ENCODE measurements around the gene TSHZ2.
A peak's percentile ranks its signal among the peaks of the same experiment; 100 is the strongest.

Gene TSHZ2

GRCh38 chr20:53040693-53041589 lies 68.8 kb downstream of the TSHZ2 start:
- Mint-ChIP-seq H3K27me3 (no peaks in the 10 kb centered on the region), H3K36me3 (ENCODE audit: low read depth) (no peaks in the 10 kb centered on the region), H3K4me1 (peaks cover 2% of the 10 kb centered on the region), H3K9me3 (no peaks in the 10 kb centered on the region), H3K27ac (no peak overlapping the region), H3K4me3 (no peak overlapping the region)
- ATAC-seq (no peak), DNase-seq (no peak)

GRCh38 chr20:53042521-53042920 lies 70.4 kb downstream of the TSHZ2 start:
- Mint-ChIP-seq H3K9me3 (peaks cover 2% of the 10 kb centered on the region), H3K4me1 (no peaks in the 10 kb centered on the region), H3K36me3 (ENCODE audit: low read depth) (no peaks in the 10 kb centered on the region), H3K27ac (no peak overlapping the region), H3K27me3 (peaks cover 1% of the 10 kb centered on the region), H3K4me3 (no peak overlapping the region)
- no peak for DNase-seq
- ATAC-seq: no peak

- Mint-ChIP-seq H3K27me3 (peaks cover 3% of the 10 kb centered on the region), H3K36me3 (ENCODE audit: low read depth) (no peaks in the 10 kb centered on the region), H3K27ac (no peak overlapping the region), H3K9me3 (peaks cover 8% of the 10 kb centered on the region), H3K4me3 (no peak overlapping the region), H3K4me1 (no peaks in the 10 kb centered on the region)
- DNase-seq: no peak
- ATAC-seq: no peak
Observed at GRCh38 chr20:53044296-53044695, 72.1 kb downstream of the TSHZ2 start.

GRCh38 chr20:53045941-53046340 lies 73.8 kb downstream of the TSHZ2 start:
- Mint-ChIP-seq H3K4me1 (peaks cover 5% of the 10 kb centered on the region), H3K27ac (no peak overlapping the region), H3K4me3 (no peak overlapping the region), H3K9me3 (peaks cover 8% of the 10 kb centered on the region), H3K27me3 (peaks cover 3% of the 10 kb centered on the region), H3K36me3 (ENCODE audit: low read depth) (no peaks in the 10 kb centered on the region)
- no peak for DNase-seq
- ATAC-seq: no peak

- Mint-ChIP-seq H3K9me3 (peaks cover 8% of the 10 kb centered on the region), H3K27ac (no peak overlapping the region), H3K27me3 (peaks cover 3% of the 10 kb centered on the region)
Observed at GRCh38 chr20:53047203-53047602, 75.0 kb downstream of the TSHZ2 start.

GRCh38 chr20:53048387-53048786 lies 76.2 kb downstream of the TSHZ2 start:
- no peak for DNase-seq
- no peak overlapping the region for H3K4me3 Mint-ChIP-seq
- H3K27ac Mint-ChIP-seq: no peak overlapping the region
- ATAC-seq: no peak
- H3K27me3 Mint-ChIP-seq: peaks cover 3% of the 10 kb centered on the region
- no peaks in the 10 kb centered on the region for H3K36me3 Mint-ChIP-seq (ENCODE audit: low read depth)
- H3K4me1 Mint-ChIP-seq: peaks cover 5% of the 10 kb centered on the region
- peaks cover 8% of the 10 kb centered on the region for H3K9me3 Mint-ChIP-seq

More at GRCh38 chr20:53047203-53047602, 75.0 kb downstream of the TSHZ2 start:
- Mint-ChIP-seq H3K4me1 (peaks cover 5% of the 10 kb centered on the region), H3K4me3 (no peak overlapping the region), H3K36me3 (ENCODE audit: low read depth) (no peaks in the 10 kb centered on the region)
- ATAC-seq (no peak), DNase-seq (no peak)

- Mint-ChIP-seq H3K4me3 (no peak overlapping the region), H3K4me1 (peaks cover 5% of the 10 kb centered on the region), H3K9me3 (peaks cover 8% of the 10 kb centered on the region), H3K36me3 (ENCODE audit: low read depth) (no peaks in the 10 kb centered on the region), H3K27ac (no peak overlapping the region), H3K27me3 (peaks cover 3% of the 10 kb centered on the region)
- peak; percentile 65 for ATAC-seq
- DNase-seq: no peak
Observed at GRCh38 chr20:53050338-53050737, 78.2 kb downstream of the TSHZ2 start.

GRCh38 chr20:53052380-53052779 lies 80.2 kb downstream of the TSHZ2 start:
- peaks cover 7% of the 10 kb centered on the region for H3K9me3 Mint-ChIP-seq
- DNase-seq: no peak
- H3K27ac Mint-ChIP-seq: no peak overlapping the region
- peaks cover 5% of the 10 kb centered on the region for H3K4me1 Mint-ChIP-seq
- no peak for ATAC-seq
- H3K27me3 Mint-ChIP-seq: peaks cover 5% of the 10 kb centered on the region
- H3K4me3 Mint-ChIP-seq: no peak overlapping the region
- peaks cover 2% of the 10 kb centered on the region for H3K36me3 Mint-ChIP-seq (ENCODE audit: low read depth)

- ATAC-seq: no peak
- Mint-ChIP-seq H3K27me3 (peaks cover 2% of the 10 kb centered on the region), H3K9me3 (no peaks in the 10 kb centered on the region), H3K4me3 (no peak overlapping the region), H3K27ac (no peak overlapping the region), H3K36me3 (ENCODE audit: low read depth) (peaks cover 2% of the 10 kb centered on the region), H3K4me1 (peaks cover 5% of the 10 kb centered on the region)
- no peak for DNase-seq
Observed at GRCh38 chr20:53053595-53053994, 81.4 kb downstream of the TSHZ2 start.

GRCh38 chr20:53055367-53056067 lies 83.4 kb downstream of the TSHZ2 start:
- ATAC-seq (no peak), DNase-seq (no peak)
- H3K4me1 Mint-ChIP-seq: peaks cover 1% of the 10 kb centered on the region
- H3K36me3 Mint-ChIP-seq (ENCODE audit: low read depth): peaks cover 2% of the 10 kb centered on the region
- no peaks in the 10 kb centered on the region for H3K9me3 Mint-ChIP-seq
- peaks cover 2% of the 10 kb centered on the region for H3K27me3 Mint-ChIP-seq
- H3K4me3 Mint-ChIP-seq: no peak overlapping the region
- no peak overlapping the region for H3K27ac Mint-ChIP-seq

GRCh38 chr20:53057579-53057978 lies 85.4 kb downstream of the TSHZ2 start:
- Mint-ChIP-seq H3K27ac (no peak overlapping the region), H3K4me1 (peaks cover 15% of the 10 kb centered on the region), H3K9me3 (no peaks in the 10 kb centered on the region), H3K36me3 (ENCODE audit: low read depth) (peaks cover 2% of the 10 kb centered on the region), H3K27me3 (peaks cover 2% of the 10 kb centered on the region), H3K4me3 (no peak overlapping the region)
- no peak for DNase-seq
- no peak for ATAC-seq

GRCh38 chr20:53059848-53060247 lies 87.7 kb downstream of the TSHZ2 start:
- H3K36me3 Mint-ChIP-seq (ENCODE audit: low read depth): peaks cover 2% of the 10 kb centered on the region
- DNase-seq: no peak
- peaks cover 2% of the 10 kb centered on the region for H3K27me3 Mint-ChIP-seq
- ATAC-seq: no peak
- H3K9me3 Mint-ChIP-seq: no peaks in the 10 kb centered on the region
- H3K27ac Mint-ChIP-seq: no peak overlapping the region
- peaks cover 19% of the 10 kb centered on the region for H3K4me1 Mint-ChIP-seq
- no peak overlapping the region for H3K4me3 Mint-ChIP-seq

GRCh38 chr20:53061192-53062108 lies 89.3 kb downstream of the TSHZ2 start:
- Mint-ChIP-seq H3K4me1 (peaks cover 19% of the 10 kb centered on the region), H3K27ac (no peak overlapping the region), H3K4me3 (no peak overlapping the region), H3K9me3 (no peaks in the 10 kb centered on the region), H3K27me3 (peaks cover 2% of the 10 kb centered on the region), H3K36me3 (ENCODE audit: low read depth) (peaks cover 2% of the 10 kb centered on the region)
- ATAC-seq: no peak
- no peak for DNase-seq

- no peak for ATAC-seq
- DNase-seq: no peak
- no peaks in the 10 kb centered on the region for H3K27me3 Mint-ChIP-seq
- H3K27ac Mint-ChIP-seq: no peak overlapping the region
- no peaks in the 10 kb centered on the region for H3K9me3 Mint-ChIP-seq
- H3K4me1 Mint-ChIP-seq: peaks cover 19% of the 10 kb centered on the region
- no peak overlapping the region for H3K4me3 Mint-ChIP-seq
- H3K36me3 Mint-ChIP-seq (ENCODE audit: low read depth): peaks cover 2% of the 10 kb centered on the region
Observed at GRCh38 chr20:53064935-53065334, 92.8 kb downstream of the TSHZ2 start.

Data from activated naive CD8-positive, alpha-beta T cell treated with anti-CD3 and anti-CD28 coated beads, Interleukin-2, amount 50 U/mL, for 24 hours (primary cell).